Neural progenitor cell (in vitro differentiated cells): ENCODE measurements around the gene ACY1.

Source experiments
- CTCF ChIP-seq: fragments of 200-600 bp; sonication (generic); IDR thresholded peaks from 2 replicates; pipeline ENCODE4 v1.5.1; 2017; ENCODE audit warnings: antibody characterized with exemption, mild to moderate bottlenecking
- EZH2 ChIP-seq: fragments of 200-600 bp; sonication (generic); IDR thresholded peaks from 2 replicates; pipeline ENCODE4 v1.6.1; 2017; ENCODE audit warnings: antibody characterized with exemption, mild to moderate bottlenecking, moderate library complexity

- TF ChIP-seq CTCF (no peak), EZH2 (no peak)
Measured at GRCh38 chr3:52010431-52010830, 27.1 kb downstream of the ACY1 start.
